ENCODE results near the gene EPB41L3.

The EPB41L3 gene

DNA sequence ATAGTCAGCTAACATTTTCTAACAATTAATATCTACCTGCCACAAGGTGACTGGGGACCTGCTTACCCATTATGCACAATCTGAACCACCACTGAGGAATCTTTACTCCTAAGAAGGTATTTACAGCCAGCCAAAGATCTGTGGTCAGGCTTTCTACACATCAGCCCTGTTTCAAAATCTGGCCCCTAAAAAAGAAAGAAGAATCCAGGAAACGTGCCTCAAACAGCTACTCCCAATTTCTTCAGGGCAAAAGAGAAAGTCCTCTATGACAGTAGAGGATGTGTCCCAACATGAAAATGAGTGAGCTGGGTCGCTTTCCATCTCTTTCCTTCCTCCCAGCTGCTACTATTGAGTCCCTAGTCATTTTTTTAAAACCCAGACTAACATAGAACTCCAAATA lies 79.5 kb downstream of the EPB41L3 start:
- Mint-ChIP-seq H3K9me3 (no peaks in the 10 kb centered on the region), H3K4me3 (no peak overlapping the region), H3K4me1 (peaks cover 23% of the 10 kb centered on the region), H3K27me3 (ENCODE audit: low read depth, poor library complexity) (no peaks in the 10 kb centered on the region), H3K36me3 (ENCODE audit: low read depth) (no peaks in the 10 kb centered on the region), H3K27ac (no peak overlapping the region)
- DNase-seq: no peak
- TF ChIP-seq, protein P1, sequence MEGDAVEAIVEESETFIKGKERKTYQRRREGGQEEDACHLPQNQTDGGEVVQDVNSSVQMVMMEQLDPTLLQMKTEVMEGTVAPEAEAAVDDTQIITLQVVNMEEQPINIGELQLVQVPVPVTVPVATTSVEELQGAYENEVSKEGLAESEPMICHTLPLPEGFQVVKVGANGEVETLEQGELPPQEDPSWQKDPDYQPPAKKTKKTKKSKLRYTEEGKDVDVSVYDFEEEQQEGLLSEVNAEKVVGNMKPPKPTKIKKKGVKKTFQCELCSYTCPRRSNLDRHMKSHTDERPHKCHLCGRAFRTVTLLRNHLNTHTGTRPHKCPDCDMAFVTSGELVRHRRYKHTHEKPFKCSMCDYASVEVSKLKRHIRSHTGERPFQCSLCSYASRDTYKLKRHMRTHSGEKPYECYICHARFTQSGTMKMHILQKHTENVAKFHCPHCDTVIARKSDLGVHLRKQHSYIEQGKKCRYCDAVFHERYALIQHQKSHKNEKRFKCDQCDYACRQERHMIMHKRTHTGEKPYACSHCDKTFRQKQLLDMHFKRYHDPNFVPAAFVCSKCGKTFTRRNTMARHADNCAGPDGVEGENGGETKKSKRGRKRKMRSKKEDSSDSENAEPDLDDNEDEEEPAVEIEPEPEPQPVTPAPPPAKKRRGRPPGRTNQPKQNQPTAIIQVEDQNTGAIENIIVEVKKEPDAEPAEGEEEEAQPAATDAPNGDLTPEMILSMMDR (IDR thresholded peaks at IDR 0.05): no peak

DNA sequence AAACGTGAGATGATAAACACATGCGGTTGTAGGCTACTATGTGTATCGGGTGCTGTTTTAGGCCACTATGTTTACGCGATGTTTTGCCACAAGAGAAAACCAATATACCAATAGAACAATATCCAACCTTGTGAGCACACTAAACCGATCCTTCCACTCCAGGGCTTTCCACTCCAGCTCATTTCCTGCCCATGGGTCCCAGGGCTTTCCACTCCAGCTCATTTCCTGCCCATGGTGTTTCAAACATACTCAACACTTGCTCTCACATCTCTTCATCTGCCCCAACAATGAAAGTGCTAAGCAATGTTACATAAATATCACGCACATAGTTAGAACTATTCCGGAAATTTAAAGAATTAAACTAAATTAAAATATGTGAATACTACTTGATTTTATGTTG lies 80.0 kb downstream of the EPB41L3 start:
- H3K4me1 Mint-ChIP-seq: peaks cover 23% of the 10 kb centered on the region
- TF ChIP-seq, protein P1 (IDR thresholded peaks at IDR 0.05): no peak
- no peaks in the 10 kb centered on the region for H3K27me3 Mint-ChIP-seq (ENCODE audit: low read depth, poor library complexity)

DNA sequence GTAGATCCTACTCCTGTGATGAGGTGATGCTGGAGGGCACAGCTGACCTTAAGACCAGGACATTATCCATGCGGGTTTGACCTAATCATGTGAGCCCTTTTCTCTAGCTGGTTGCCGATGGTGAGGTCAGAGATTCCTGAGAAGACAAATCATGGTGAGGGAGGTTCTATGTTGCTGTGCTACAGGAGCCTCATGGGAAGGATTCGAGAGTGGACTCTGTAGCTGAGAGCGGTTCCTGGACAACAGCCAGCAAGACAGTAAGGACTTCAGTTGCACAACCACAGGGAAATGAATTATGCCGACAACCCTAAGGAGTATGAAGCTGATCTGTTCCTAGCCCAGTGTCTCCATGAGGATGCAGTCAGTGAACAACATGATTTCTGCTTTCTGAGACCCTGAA lies 80.4 kb downstream of the EPB41L3 start:
- Mint-ChIP-seq H3K4me3 (no peak overlapping the region), H3K36me3 (ENCODE audit: low read depth) (no peaks in the 10 kb centered on the region), H3K27me3 (ENCODE audit: low read depth, poor library complexity) (no peaks in the 10 kb centered on the region), H3K27ac (no peak overlapping the region), H3K9me3 (no peaks in the 10 kb centered on the region), H3K4me1 (peaks cover 26% of the 10 kb centered on the region)
- no peak for DNase-seq
- TF ChIP-seq, protein P1 (IDR thresholded peaks at IDR 0.05): no peak

More for the DNA sequence above, 80.0 kb downstream of the EPB41L3 start:
- DNase-seq: no peak
- Mint-ChIP-seq H3K36me3 (ENCODE audit: low read depth) (no peaks in the 10 kb centered on the region), H3K4me3 (no peak overlapping the region), H3K9me3 (no peaks in the 10 kb centered on the region), H3K27ac (no peak overlapping the region)

DNA sequence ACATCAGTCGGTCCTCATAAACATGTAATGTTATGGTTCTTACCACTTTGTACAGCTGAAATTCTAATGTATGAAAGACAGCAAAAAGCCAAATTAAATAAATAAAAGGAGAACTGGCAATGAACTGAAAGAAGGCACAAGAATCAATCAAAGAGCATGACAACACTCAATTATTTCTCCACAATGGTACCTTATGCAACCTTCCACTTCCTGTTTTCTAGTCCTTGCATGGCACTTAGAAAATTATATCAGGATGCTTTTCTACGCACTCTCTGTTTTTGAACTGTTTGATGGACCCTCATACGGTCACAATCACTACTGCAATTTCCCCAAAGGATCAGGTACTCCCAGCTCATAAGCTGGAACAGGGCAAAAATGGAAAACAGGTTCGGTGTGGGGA lies 81.6 kb downstream of the EPB41L3 start:
- Mint-ChIP-seq H3K27me3 (ENCODE audit: low read depth, poor library complexity) (peaks cover 4% of the 10 kb centered on the region), H3K27ac (no peak overlapping the region)

DNA sequence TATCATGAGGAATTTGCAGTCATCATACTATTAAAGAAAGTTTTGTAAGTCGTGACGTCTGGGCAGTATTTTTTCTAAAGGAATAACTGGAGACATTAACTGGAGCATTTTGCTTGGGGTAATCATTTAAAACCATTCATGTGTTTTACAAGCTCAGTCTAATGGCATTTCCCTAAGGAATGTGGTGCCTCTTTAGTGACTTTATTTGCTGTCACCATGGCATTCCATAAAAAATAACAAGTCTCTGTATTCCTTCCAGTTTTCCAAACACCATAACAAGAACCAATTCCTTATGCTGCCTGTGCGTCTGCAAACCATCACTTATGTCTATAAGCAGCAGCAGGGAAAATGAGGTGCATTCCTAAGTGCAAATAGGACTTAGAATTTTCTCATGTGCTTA lies 82.8 kb downstream of the EPB41L3 start:
- Mint-ChIP-seq H3K27me3 (ENCODE audit: low read depth, poor library complexity) (peaks cover 4% of the 10 kb centered on the region), H3K27ac (no peak overlapping the region), H3K4me3 (no peak overlapping the region), H3K9me3 (no peaks in the 10 kb centered on the region), H3K36me3 (ENCODE audit: low read depth) (no peaks in the 10 kb centered on the region), H3K4me1 (peaks cover 45% of the 10 kb centered on the region)
- no peak for DNase-seq
- TF ChIP-seq, protein P1 (IDR thresholded peaks at IDR 0.05): no peak

More for the DNA sequence above, 81.6 kb downstream of the EPB41L3 start:
- DNase-seq: no peak
- Mint-ChIP-seq H3K9me3 (no peaks in the 10 kb centered on the region), H3K36me3 (ENCODE audit: low read depth) (no peaks in the 10 kb centered on the region), H3K4me3 (no peak overlapping the region), H3K4me1 (peaks cover 38% of the 10 kb centered on the region)
- TF ChIP-seq, protein P1 (IDR thresholded peaks at IDR 0.05): no peak

DNA sequence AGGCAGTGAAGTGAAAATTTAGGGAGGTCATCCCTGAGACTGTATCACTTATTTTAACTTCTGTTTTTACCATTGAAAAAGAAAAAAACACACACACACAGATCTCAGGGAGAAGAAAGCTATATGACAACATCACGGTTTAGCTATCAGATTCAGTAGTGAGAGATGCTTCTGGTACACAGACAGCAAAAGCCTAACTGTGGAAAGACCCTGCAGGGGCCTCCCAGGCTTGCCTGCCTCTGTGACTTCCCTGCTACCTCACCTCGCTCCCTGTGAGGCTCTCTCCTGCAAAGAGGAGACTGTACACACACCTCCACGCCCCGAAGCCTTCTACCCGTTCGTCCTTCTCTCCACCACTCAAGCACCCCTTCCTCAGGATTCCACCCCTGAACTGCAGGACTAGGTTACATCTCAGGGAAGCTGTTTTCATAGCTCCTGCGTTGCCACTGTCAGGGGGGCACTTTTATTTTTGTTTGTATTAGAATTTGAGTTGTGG lies 86.3 kb downstream of the EPB41L3 start:
- H3K36me3 Mint-ChIP-seq (ENCODE audit: low read depth): no peaks in the 10 kb centered on the region

More for the DNA sequence above, 86.3 kb downstream of the EPB41L3 start:
- H3K27me3 Mint-ChIP-seq (ENCODE audit: low read depth, poor library complexity): peaks cover 4% of the 10 kb centered on the region
- peaks cover 45% of the 10 kb centered on the region for H3K4me1 Mint-ChIP-seq
- DNase-seq: no peak
- TF ChIP-seq, protein P1 (IDR thresholded peaks at IDR 0.05): no peak
- H3K4me3 Mint-ChIP-seq: no peak overlapping the region
- H3K9me3 Mint-ChIP-seq: no peaks in the 10 kb centered on the region
- peak overlapping the region; percentile 58 for H3K27ac Mint-ChIP-seq
